ENCODE results near the gene MFGE8.

MFGE8 gene

GRCh38 chr15:88896333-88897033, 16.7 kb downstream of the MFGE8 start:
- Mint-ChIP-seq H3K9me3 (no peaks in the 10 kb centered on the region), H3K4me1 (ENCODE audit: low read depth) (peaks cover 36% of the 10 kb centered on the region), H3K4me3 (no peak overlapping the region), H3K27me3 (no peaks in the 10 kb centered on the region), H3K27ac (no peak overlapping the region), H3K36me3 (ENCODE audit: low read depth) (no peaks in the 10 kb centered on the region)

GRCh38 chr15:88894819-88895767, 18.1 kb downstream of the MFGE8 start, which contains the start of gene HAPLN3:
TSS of gene HAPLN3 (minus strand) at chr15:88895544. CDS start at chr15:88887298, 8,246 bp downstream.
- H3K4me1 Mint-ChIP-seq (ENCODE audit: low read depth): peaks cover 36% of the 10 kb centered on the region
- H3K9me3 Mint-ChIP-seq: no peaks in the 10 kb centered on the region
- H3K27me3 Mint-ChIP-seq: no peaks in the 10 kb centered on the region
- H3K4me3 Mint-ChIP-seq: peak within 1 kb of the TSS; percentile 86
- H3K36me3 Mint-ChIP-seq (ENCODE audit: low read depth): peaks cover 5% of the 10 kb centered on the region
- H3K27ac Mint-ChIP-seq: peak within 1 kb of the TSS; percentile 84

DNA sequence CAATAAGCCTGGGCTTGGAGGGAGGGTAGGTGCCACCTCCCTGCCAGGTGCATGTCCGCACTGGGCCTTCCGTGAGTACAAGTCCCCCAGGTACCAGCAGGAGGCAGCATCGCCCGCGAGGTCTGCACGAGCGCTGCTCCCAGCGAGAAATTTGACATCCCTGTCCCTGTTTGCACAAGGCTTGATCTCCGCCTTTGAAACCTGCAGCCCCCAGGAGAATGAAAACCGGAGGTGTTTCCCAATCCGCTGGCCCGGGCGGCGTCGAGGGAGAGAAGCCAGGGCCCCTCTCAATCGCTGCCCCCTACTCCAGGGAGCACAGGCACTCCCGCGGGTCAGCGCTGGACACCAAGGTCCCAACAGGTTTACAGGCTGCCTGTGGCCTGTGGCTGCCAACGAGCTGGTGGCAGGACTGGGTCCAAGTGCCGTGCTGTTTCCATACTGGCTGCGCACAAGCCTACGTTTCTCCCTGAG, 18.8 kb downstream of the MFGE8 start:
- H3K27ac Mint-ChIP-seq: peak overlapping the region; percentile 58
- H3K4me1 Mint-ChIP-seq (ENCODE audit: low read depth): peaks cover 36% of the 10 kb centered on the region

GRCh38 chr15:88891540-88892254, 21.5 kb downstream of the MFGE8 start:
- no peak overlapping the region for H3K27ac Mint-ChIP-seq
- no peaks in the 10 kb centered on the region for H3K27me3 Mint-ChIP-seq
- peaks cover 25% of the 10 kb centered on the region for H3K4me1 Mint-ChIP-seq (ENCODE audit: low read depth)
- H3K4me3 Mint-ChIP-seq: no peak overlapping the region
- peaks cover 10% of the 10 kb centered on the region for H3K36me3 Mint-ChIP-seq (ENCODE audit: low read depth)
- H3K9me3 Mint-ChIP-seq: no peaks in the 10 kb centered on the region

More for the DNA sequence above, 18.8 kb downstream of the MFGE8 start:
- H3K4me3 Mint-ChIP-seq: peak overlapping the region; percentile 86
- no peaks in the 10 kb centered on the region for H3K9me3 Mint-ChIP-seq
- no peaks in the 10 kb centered on the region for H3K27me3 Mint-ChIP-seq
- H3K36me3 Mint-ChIP-seq (ENCODE audit: low read depth): peaks cover 5% of the 10 kb centered on the region

DNA sequence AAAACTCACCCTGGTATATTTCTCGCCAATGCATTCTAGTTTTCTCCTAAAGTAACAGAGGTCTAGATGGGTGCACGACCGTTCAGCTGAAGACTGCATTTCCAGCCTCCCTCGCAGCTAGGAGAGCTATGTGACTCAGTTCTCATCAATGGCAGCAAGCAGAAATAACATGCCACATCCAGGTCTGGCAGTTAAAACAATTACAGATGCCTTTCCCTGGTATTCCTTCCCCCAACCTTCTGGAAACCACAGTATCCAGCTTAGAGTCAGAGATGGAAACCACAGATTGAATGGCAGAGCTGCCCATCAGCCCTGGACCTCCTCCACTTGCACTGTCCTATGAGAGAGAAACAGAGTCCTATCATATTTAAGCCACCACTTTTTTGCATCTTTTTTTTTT, 22.7 kb downstream of the MFGE8 start:
- Mint-ChIP-seq H3K4me1 (ENCODE audit: low read depth) (peaks cover 13% of the 10 kb centered on the region), H3K27me3 (no peaks in the 10 kb centered on the region), H3K9me3 (no peaks in the 10 kb centered on the region), H3K4me3 (no peak overlapping the region), H3K36me3 (ENCODE audit: low read depth) (peaks cover 10% of the 10 kb centered on the region), H3K27ac (no peak overlapping the region)

DNA sequence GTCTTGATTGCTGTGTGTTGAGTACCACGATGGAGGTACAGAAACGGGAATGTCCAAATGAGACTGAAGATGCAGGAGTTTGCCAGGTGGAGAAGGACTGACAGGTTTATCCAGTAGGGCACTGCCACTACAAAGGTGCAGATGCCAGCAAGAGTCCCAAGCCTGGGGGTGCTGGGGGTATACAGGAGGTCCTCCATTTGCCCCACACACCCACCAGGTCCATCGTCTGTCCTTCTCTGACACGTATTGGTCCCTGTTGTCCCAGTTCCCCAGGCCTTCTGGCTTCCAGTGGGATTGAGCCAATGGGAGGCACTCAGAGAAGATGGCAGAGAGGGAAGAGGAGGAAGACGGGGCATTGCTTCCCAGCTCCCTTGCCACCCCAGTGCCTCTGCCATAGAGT, 24.5 kb downstream of the MFGE8 start:
- peaks cover 22% of the 10 kb centered on the region for H3K36me3 Mint-ChIP-seq (ENCODE audit: low read depth)
- H3K4me3 Mint-ChIP-seq: no peak overlapping the region
- H3K27me3 Mint-ChIP-seq: no peaks in the 10 kb centered on the region
- H3K4me1 Mint-ChIP-seq (ENCODE audit: low read depth): peaks cover 3% of the 10 kb centered on the region
- H3K9me3 Mint-ChIP-seq: no peaks in the 10 kb centered on the region
- no peak overlapping the region for H3K27ac Mint-ChIP-seq

DNA sequence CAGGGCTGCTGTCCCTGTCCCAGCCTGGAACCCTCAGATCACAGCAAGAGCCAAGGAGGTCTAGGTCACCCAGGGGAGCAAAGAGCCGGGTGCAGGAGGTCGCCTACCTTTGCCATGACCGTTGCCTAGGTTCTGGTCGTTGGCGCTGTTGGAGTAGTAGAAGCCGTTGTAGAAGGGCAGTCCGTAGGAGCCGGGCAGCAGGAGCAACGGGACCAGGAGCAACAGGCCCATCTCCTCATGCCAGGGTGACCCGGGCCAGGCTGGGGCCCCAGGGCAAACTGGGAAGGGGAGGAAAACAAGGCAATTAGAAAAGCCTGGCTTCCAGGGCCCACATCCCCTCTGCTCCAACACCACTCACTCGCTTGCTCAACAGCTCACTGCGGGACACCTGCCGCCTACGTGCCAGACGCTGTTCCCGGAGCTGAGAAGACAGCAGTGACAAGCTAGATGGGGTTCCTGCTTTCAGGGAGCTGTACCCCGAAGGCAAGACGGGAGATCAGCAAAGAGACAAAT, 26.1 kb downstream of the MFGE8 start:
- Mint-ChIP-seq H3K4me1 (ENCODE audit: low read depth) (no peaks in the 10 kb centered on the region), H3K27ac (no peak overlapping the region), H3K36me3 (ENCODE audit: low read depth) (peaks cover 27% of the 10 kb centered on the region), H3K9me3 (no peaks in the 10 kb centered on the region), H3K27me3 (no peaks in the 10 kb centered on the region), H3K4me3 (no peak overlapping the region)

- Mint-ChIP-seq H3K4me1 (ENCODE audit: low read depth) (no peaks in the 10 kb centered on the region), H3K4me3 (no peak overlapping the region), H3K27me3 (no peaks in the 10 kb centered on the region), H3K9me3 (no peaks in the 10 kb centered on the region), H3K36me3 (ENCODE audit: low read depth) (peaks cover 34% of the 10 kb centered on the region), H3K27ac (no peak overlapping the region)
These were observed 30.4 kb downstream of the MFGE8 start for GRCh38 chr15:88882785-88883184.

- Mint-ChIP-seq H3K27me3 (no peaks in the 10 kb centered on the region), H3K4me3 (no peak overlapping the region), H3K4me1 (ENCODE audit: low read depth) (no peaks in the 10 kb centered on the region), H3K9me3 (no peaks in the 10 kb centered on the region), H3K27ac (no peak overlapping the region), H3K36me3 (ENCODE audit: low read depth) (peaks cover 29% of the 10 kb centered on the region)
These were observed 31.4 kb downstream of the MFGE8 start for GRCh38 chr15:88881775-88882174.

- H3K4me1 Mint-ChIP-seq (ENCODE audit: low read depth): no peaks in the 10 kb centered on the region
- peaks cover 34% of the 10 kb centered on the region for H3K36me3 Mint-ChIP-seq (ENCODE audit: low read depth)
- H3K27me3 Mint-ChIP-seq: no peaks in the 10 kb centered on the region
- no peak overlapping the region for H3K4me3 Mint-ChIP-seq
- H3K9me3 Mint-ChIP-seq: no peaks in the 10 kb centered on the region
- H3K27ac Mint-ChIP-seq: no peak overlapping the region
These were observed 32.0 kb downstream of the MFGE8 start for GRCh38 chr15:88880944-88881740.

DNA sequence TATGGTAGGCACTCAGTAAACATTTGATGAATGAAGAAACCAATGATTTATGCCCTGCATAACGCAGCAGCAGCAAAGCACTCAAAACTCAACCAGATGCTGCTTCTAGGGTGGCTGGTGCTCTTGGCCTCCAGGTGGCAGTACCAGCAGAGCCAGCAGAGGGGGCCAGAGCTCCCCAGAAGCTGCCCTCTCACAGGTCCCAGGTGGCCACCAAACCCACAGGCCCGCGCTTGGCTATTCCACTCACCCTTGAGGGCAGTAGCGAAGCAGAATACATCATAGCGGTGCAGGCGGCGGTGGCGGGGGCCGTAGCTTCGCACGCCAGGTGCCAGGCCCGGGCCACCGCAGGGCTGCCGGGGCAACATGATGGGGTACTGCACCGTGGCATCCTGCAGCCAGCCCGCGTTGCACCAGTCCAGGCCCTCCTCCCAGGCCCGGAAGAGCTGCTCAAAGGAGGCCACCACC, 34.4 kb downstream of the MFGE8 start:
- Mint-ChIP-seq H3K27me3 (no peaks in the 10 kb centered on the region), H3K36me3 (ENCODE audit: low read depth) (peaks cover 34% of the 10 kb centered on the region)

DNA sequence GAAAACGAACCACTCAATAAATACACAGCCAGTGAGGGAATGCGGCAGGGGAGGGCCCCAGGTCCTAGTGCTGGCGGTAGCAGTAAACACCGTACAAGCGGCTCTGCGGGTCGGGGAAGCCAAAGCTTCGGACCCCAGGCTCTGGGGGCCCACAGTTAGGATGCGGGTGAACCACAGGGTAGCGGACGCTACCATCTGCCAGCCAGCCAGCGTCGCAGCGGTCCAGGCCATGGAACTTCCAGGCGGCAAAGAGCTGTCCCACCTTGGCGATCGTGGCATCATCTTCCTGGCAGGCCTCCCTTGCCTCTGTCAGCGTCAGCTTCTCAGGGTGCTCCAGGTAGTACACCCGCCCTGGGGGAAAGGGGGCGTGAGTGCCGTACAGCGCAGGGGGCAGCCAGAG, 35.3 kb downstream of the MFGE8 start:
- H3K36me3 Mint-ChIP-seq (ENCODE audit: low read depth): peaks cover 29% of the 10 kb centered on the region
- H3K4me3 Mint-ChIP-seq: no peak overlapping the region
- no peak overlapping the region for H3K27ac Mint-ChIP-seq
- no peaks in the 10 kb centered on the region for H3K9me3 Mint-ChIP-seq
- no peaks in the 10 kb centered on the region for H3K4me1 Mint-ChIP-seq (ENCODE audit: low read depth)
- H3K27me3 Mint-ChIP-seq: no peaks in the 10 kb centered on the region

More for the DNA sequence above, 34.4 kb downstream of the MFGE8 start:
- Mint-ChIP-seq H3K4me3 (no peak overlapping the region), H3K27ac (no peak overlapping the region), H3K4me1 (ENCODE audit: low read depth) (no peaks in the 10 kb centered on the region), H3K9me3 (no peaks in the 10 kb centered on the region)

GRCh38 chr15:88877415-88877814, 35.8 kb downstream of the MFGE8 start:
- H3K9me3 Mint-ChIP-seq: no peaks in the 10 kb centered on the region
- no peaks in the 10 kb centered on the region for H3K4me1 Mint-ChIP-seq (ENCODE audit: low read depth)
- peaks cover 29% of the 10 kb centered on the region for H3K36me3 Mint-ChIP-seq (ENCODE audit: low read depth)
- no peak overlapping the region for H3K27ac Mint-ChIP-seq
- no peaks in the 10 kb centered on the region for H3K27me3 Mint-ChIP-seq
- no peak overlapping the region for H3K4me3 Mint-ChIP-seq

DNA sequence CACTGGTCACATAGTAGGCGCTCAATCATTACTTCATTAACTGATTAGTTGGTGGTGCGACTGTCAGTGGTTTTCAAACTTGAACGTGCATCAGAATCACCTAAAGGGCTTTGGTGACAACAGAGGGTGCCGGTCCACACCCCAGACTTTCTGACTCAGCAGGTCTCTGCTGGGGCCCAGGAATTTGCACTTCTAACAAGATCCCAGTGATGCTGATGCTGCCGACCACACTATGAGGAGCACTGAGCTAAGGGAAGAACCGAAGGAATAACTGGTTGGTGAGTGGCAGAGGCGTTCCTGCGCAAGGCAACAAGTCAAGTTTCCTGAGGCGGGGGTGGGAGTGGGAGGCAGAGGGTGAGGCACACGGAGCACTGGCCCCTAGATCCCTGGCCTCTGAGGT, 36.6 kb downstream of the MFGE8 start:
- H3K36me3 Mint-ChIP-seq (ENCODE audit: low read depth): peaks cover 24% of the 10 kb centered on the region
- H3K27me3 Mint-ChIP-seq: no peaks in the 10 kb centered on the region
- H3K4me3 Mint-ChIP-seq: no peak overlapping the region
- H3K4me1 Mint-ChIP-seq (ENCODE audit: low read depth): no peaks in the 10 kb centered on the region
- no peak overlapping the region for H3K27ac Mint-ChIP-seq
- H3K9me3 Mint-ChIP-seq: no peaks in the 10 kb centered on the region
